GM18499 (cell line): ENCODE measurements around the gene ZNF850.

Experiments
- ATAC-seq: cut with Tn5 transposase; IDR thresholded peaks from one replicate; pipeline ENCODE4 v1.9.1; 2021; ENCODE audit warnings: moderate number of reproducible peaks; ENCODE audit not compliant: insufficient read depth, unreplicated experiment

The ZNF850 gene

DNA sequence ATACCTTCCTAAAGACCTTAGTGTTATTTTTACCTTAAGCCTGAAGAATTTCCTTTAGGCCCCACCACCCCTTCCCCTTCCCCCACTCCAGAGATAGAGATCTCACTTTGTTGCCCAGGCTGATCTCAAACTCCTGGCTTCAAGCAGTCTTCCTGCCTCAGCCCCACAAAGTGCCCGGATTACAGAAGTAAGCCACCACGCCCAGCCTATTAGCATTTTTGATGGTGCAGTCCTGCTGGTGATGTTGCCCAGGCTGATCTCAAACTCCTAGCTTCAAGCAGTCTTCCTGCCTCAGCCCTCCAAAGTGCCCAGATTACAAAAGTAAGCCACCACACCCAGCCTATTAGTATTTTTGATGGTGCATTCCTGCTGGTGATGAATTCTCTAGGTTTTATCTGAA is 63.2 kb downstream of the ZNF850 start:
- no peak for ATAC-seq

DNA sequence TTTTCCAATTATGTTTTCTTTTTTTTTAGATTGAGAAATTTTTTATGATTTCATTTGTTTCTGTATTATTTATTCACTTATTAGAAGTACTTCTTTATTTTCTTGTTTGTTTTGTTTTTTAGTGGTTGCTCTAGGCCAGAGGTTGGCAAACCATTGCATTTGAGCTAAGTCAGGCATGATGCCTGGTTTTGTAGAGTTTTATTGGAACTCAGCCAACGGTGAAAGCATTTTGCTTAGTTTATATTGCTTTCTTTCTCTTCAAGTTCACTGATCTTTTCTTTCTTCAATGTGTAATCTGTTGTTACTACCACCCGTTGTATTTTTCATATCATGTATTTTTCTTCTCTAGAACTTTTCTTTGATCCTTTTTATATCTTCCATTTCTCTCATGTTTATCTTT is 65.5 kb downstream of the ZNF850 start:
- ATAC-seq, result no peak

DNA sequence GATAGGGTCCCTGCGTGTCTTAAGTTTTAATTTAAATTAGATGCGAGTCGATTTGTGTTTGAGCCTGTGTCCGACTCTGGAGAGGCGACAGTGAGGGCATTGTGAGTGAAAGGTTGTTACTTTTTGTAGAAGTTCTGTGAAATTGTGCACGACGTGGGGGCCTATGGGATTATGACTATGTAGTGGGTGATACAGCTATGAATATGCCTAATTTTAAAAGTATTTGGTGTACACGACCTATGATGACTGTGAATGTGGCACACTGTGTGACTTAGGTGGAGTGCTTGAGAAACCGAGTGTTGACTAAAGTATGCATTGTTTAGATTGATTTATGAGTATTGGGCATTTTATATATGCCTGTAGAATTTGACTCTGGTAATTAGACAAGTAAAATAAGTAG is 84.5 kb downstream of the ZNF850 start:
- no peak for ATAC-seq

DNA sequence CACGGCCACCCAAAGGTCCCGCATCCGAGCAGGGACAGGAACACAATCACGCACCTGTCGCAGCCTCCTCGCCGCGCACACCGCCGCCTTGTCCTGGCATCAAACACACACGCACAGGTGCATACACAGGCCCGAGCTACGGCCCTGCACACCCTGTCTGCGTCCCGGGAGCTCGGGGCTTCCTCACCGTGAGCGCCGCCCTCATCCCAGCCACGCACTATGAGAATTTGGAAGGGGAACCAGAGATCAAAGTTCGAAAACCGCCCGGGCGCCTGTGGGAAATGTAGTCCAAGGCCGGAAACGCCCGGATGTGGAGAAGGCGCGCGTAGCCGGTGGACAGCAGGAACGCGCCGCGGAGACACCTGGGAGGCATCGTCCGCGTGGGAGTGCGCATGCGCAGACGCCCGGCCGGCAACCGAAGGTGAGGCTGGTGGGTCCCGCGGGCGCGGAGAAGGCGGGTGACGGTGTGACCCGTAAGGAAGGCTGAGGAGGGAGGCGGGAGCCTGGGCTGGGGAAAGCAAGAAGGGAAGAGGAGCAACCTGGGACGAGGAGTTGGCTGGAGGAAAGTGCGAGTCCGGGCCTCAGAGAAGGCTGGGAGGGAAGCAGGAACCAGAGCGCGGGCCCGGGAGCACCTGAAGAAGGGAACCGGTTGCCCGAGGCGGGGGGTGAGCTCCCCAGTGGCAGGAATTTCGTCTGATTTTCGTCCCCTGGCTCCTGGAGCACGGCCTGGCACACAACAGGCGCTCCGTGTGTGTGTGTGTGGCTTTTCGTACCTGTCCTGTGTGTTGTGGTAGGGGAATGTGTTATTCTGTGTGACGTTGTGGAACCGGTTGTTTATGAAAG is 85.2 kb downstream of the ZNF850 start, which contains the start of gene ZNF567:
Gene ZNF567, plus strand, starts transcription at position 399 of the 843 bp plus-strand sequence. CDS start 7,256 bp downstream, outside the sequence.
- ATAC-seq, result no peak

GRCh38 chr19:36686365-36687213 is 86.0 kb downstream of the ZNF850 start:
- ATAC-seq, result no peak

GRCh38 chr19:36685835-36686234 is 86.8 kb downstream of the ZNF850 start:
- no peak for ATAC-seq

- ATAC-seq, result no peak
Measured at GRCh38 chr19:36679455-36679854, 93.2 kb downstream of the ZNF850 start.

DNA sequence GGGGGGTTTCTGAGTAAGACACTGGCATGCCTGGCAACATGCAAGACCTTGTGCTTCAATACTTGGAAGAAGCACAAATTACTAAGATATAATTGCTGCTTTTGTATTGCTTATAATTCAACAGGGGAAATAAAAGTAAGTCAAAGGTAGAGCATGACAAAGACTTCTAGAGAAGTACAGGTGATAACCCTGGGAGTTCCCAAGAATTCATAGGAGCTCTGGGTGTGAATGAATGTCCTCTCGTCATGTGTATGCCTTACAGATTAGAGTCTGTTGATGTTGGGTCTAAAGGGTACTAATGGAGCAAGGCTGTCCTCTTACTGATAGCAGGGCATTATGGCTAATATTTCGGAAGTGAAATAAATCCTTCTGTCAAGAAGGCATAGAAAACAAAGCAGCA is 98.4 kb downstream of the ZNF850 start:
- no peak for ATAC-seq

DNA sequence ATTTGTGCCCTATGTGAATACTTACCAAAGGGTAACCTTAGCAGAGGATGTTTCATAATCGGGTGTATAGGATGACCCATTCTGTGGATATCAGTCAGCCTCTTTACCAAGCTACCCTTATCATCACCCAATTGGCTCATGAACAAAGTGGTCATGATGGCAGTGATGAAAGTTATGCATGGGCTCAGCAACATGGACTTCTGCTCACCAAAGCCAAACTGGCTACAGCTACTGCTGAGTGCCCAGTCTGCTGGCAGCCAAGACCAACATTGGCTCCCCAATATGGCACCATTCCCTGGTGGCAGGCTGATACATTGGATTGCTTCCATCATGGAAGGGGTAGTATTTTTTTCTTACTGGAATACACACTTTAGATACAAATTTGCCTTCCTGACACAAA is 100.2 kb downstream of the ZNF850 start:
- ATAC-seq, result no peak

DNA sequence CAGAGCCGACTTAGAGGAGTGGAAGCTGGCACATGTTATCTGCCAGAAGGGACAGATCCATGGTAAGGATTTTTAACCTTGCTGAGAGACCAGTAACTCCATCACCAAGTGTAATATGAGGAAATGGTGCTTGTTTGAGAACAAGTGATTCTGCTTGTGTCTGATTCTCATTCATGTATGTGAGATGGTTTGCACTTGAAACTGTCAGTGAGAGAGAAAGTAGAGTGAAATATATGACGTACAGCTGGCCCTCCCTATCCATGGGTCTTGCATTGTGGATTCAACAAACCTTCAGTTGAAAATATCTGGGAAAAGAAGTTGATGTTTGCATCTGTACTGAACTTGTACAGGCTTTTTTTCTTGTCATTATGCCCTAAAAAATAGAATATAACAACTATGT is 104.0 kb downstream of the ZNF850 start:
- ATAC-seq, result no peak

DNA sequence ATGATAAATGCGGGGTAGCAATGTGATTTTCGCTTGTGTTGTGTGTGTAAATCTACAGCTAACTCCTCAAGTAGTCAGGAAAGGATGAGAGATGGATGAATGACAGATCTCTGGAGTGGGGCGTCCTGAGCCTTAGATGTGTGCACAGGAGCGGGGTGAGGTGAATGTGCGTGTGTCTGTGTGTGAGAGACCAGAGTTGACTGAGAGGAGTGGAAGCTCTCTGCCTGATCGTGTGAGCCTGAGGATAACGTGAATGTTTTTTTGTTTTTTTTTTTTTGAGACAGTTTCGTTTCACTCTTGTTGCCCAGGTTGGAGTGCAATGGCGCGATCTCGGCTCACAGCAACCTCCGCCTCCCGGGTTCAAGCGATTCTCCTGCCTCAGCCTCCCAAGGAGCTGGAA is 106.8 kb downstream of the ZNF850 start:
- no peak for ATAC-seq
